Fibroblast of gingiva (primary cell): Measurements from ENCODE around the gene CENPK.
"Not testable (repeated sequence)": the region's sequence is repeated elsewhere in the genome, so short reads cannot be mapped to it uniquely, and the experiment has no call there.

Experiments used
- DNase-seq: peaks from one replicate; pipeline ENCODE4 v3.0.0-alpha.2; 2011; ENCODE audit warnings: low read depth

Gene CENPK, protein sequence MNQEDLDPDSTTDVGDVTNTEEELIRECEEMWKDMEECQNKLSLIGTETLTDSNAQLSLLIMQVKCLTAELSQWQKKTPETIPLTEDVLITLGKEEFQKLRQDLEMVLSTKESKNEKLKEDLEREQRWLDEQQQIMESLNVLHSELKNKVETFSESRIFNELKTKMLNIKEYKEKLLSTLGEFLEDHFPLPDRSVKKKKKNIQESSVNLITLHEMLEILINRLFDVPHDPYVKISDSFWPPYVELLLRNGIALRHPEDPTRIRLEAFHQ

GRCh38 chr5:65562731-65563701, at the start of gene CENPK, which contains the start of gene PPWD1:
CENPK (minus strand) TSS chr5:65563168; CDS start chr5:65554907, 8,261 bp downstream.
PPWD1 (plus strand) TSS chr5:65563296; CDS start chr5:65563311, 15 bp downstream.
- DNase-seq, result peak; percentile 90

DNA sequence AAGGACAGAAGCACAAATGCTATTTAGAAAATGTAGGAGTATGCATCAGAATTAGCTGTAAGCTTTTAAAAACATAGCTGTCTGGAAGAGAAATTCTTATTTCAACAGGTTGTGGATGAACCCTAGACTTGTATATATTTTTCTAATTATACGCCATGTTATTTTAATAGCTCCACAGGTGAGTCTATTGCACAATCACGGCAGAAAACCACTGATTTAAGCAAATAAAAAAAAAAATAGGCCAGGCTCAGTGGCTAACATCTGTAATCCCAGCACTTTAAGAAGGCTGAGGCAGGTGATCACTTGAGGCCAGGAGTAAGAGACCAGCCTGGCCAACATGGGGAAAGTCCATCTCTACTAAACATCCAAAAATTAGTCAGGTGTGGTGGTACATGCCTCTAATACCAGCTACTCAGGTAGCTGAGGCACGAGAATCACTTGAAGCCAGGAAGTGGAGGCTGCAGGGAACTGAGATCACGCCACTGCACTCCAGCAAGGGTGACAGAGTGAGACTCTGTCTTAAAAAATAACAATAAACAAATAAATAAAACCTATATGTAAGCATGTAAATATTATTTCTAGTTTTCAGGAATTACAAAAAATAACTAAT, 49.4 kb upstream of the CENPK start:
- DNase-seq, result no peak

DNA sequence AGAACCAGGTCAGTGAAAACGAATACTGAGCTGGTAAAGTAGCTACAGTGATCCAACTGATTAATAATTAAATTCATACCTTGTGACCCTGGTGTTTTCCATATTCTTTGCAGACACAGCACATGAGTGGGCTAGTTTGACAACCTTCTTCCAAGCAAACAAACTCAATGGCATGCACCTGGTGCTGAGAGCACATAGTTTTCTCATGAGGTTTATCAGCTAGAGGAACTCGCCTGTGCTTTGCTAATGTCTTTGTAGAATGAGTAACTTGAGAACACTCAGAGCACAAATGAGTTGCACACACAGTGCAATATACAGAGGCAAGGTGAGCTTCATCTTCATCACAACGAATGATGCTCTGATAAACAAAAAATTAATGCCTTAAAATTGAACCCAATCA, 48.6 kb upstream of the CENPK start:
- no peak for DNase-seq

GRCh38 chr5:65601761-65602160, 38.8 kb upstream of the CENPK start:
- not testable (repeated sequence) for DNase-seq

DNA sequence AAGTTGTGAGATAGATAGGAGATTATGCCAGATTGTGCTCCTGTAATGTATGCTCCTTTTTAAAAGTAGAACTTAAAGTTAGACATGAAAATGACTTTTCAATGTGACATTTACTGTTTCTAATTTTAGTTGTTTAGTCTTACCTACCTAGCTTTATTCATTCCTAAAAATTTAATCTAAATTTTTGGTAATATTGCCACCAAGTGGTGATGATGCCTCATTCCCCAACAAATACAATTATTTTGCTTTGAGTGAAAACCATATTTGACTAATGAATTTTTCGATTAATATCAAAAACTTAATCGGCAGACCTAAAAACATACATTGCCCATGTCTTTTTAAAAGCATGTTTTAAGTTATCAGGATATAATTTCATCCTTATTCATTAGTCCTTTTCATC, 25.7 kb upstream of the CENPK start:
- no peak for DNase-seq

- peak; percentile 64 for DNase-seq
These were observed 14.2 kb upstream of the CENPK start for GRCh38 chr5:65577141-65577540.

DNA sequence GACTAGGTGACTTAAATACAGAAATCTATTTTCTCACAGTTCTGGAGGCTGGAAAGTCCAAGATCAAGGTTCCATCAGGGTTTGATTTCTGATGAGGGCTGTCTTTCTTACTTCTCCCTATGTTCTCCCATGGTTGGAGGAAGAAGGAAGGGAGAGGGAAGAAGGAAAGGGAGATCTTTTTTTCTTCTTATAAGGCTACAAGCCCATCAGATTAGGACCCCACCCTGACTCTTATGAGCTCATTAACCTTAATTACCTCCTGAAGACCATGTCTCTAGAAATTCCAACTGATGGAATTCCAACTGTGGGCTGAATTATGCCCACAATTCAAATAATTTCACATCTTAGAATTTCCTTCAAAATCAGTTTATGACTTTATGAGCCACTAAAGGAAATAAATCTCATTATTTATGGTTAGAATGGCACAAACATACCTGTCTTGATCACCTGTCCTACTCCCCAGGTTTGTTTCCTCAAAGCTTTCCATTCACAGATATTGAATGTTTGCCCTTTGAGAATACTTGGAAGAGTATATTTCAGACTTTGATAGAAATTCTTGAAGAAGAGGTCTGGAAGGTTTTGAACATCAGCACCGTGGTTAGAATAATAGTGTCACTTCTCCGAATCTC, 7.7 kb upstream of the CENPK start:
- DNase-seq, result no peak

DNA sequence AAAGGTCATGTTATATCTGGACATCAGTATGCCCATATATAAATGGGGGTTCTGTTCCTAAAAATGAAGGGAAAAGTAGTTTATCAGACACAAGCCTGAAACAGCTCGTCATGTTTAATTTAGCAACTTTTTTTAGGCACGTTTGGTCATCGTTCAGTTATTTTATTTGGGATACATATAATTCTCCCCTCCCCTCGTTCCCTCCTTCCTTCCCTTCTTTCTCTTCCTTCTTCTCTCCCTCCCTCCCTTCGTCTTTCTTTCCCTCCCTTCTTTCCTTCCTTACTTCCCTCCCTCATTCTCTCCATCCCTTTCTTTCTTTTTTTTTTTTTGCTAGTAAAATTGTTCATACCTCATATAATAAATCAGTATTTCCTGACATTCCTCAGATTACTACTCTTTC, 3.5 kb upstream of the CENPK start:
- DNase-seq, result no peak

GRCh38 chr5:65563777-65564176, 809 bp upstream of the CENPK start:
- no peak for DNase-seq

- DNase-seq, result no peak
These were observed 6.2 kb downstream of the CENPK start for GRCh38 chr5:65556718-65557117.

GRCh38 chr5:65556181-65556580, 6.8 kb downstream of the CENPK start:
- DNase-seq, result no peak

DNA sequence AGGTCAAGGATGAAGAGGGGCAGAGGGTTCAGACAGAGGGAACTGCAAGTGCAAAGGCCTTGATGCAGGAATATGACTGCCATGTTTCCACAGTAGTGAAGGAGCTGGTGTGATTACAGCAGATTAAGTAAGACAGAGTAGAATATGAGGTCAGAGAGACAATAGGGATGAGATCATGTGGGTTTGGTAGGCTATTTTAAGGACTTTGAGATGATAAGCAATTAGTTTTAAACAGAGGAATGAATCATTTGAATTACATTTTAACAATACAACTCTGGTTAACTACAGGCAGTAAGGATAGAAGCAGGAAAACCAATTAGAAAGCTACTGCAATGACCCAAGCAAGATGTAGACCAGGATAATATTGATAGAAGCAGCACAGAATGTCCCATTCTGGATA, 7.7 kb downstream of the CENPK start:
- no peak for DNase-seq

GRCh38 chr5:65553941-65554340, 9.0 kb downstream of the CENPK start:
- no peak for DNase-seq

GRCh38 chr5:65548281-65548680, 14.7 kb downstream of the CENPK start:
- DNase-seq, result no peak

DNA sequence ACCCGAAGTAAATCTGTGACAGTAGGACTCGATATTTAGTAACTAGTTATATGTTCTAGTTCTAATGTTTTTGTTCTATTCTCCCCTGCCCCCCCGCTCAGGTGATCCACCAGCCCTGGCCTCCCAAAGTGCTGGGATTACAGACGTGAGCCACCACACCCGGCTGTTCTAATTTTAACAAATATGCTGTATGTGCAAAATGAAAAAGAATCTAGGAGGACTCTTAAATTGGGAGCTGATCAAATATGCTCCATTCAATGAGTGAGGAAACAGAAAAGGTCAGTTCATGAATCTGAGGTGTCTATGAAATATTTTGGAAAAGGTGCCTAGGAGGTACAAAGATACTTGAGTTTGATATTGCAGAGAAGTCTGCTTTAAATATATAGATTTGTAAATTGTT, 16.8 kb downstream of the CENPK start:
- no peak for DNase-seq

DNA sequence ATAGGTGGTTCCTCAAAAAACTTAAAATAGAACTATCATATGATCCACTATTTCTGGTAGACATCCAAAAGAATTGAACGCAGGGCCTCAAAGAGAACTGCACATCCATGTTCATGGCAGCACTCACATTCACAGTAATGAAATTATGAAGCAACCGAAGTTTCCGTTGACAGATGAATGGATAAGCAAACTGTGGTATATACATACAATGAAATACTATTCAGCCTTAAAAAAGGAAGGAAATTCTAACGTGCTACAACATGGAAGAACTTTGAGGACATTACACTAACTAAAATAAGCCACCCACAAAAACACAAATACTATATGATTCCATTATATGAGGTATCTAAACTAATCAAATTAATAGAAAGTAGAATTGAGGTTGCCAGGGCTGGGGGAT, 18.5 kb downstream of the CENPK start:
- no peak for DNase-seq

- no peak for DNase-seq
These were observed 23.1 kb downstream of the CENPK start for GRCh38 chr5:65539827-65540226.

- DNase-seq, result peak; percentile 2
These were observed 27.4 kb downstream of the CENPK start for GRCh38 chr5:65535529-65535987.

DNA sequence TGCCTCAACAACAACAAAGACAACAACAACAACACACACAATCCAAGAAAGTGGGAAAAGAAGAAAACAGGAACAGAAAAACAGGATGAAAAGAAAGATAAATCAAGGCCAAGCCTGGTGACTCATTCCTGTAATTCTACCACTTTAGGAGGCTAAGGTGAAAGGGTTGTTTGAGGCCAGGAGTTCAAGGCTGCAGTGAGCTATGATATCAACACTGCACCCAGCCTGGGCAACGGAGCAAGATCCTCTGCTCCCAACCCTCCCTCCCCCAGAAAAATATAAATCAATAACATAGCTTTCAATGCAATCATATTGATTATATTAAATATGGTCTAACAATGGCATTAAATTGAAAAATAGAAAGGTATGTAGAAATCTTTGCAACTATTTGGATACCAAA, 32.1 kb downstream of the CENPK start:
- no peak for DNase-seq

- DNase-seq, result no peak
These were observed 37.2 kb downstream of the CENPK start for GRCh38 chr5:65525726-65526125.

- DNase-seq, result no peak
These were observed 50.6 kb downstream of the CENPK start for GRCh38 chr5:65512170-65512937.
